Measurements from ENCODE around the gene KBTBD8. TPM values are rescaled to one million over a fixed set of nuclear protein-coding genes. Genes with fewer than 3 reads are reported as not detected.

Gene KBTBD8
- total RNA-seq, 1 donor from 2014 or later: 5.8 TPM

GRCh38 chr3:67005974-67006373 is 7.9 kb downstream of the KBTBD8 start:
- DNase-seq (ENCODE audit: low spot score, unreplicated experiment): no peak
- H3K4me3 Mint-ChIP-seq (ENCODE audit: low read depth): no peak overlapping the region
- no peak overlapping the region for H3K27ac Mint-ChIP-seq
- peaks cover 5% of the 10 kb centered on the region for H3K36me3 Mint-ChIP-seq (ENCODE audit: insufficient read depth)
- H3K27me3 Mint-ChIP-seq: no peaks in the 10 kb centered on the region
- TF ChIP-seq CTCF (IDR thresholded peaks at IDR 0.05; ENCODE audit: unreplicated experiment): no peak
- no peaks in the 10 kb centered on the region for H3K4me1 Mint-ChIP-seq (ENCODE audit: low read depth)
- no peaks in the 10 kb centered on the region for H3K9me3 Mint-ChIP-seq (ENCODE audit: low read depth)

- no peaks in the 10 kb centered on the region for H3K9me3 Mint-ChIP-seq (ENCODE audit: low read depth)
- no peak for DNase-seq (ENCODE audit: low spot score, unreplicated experiment)
- H3K4me3 Mint-ChIP-seq (ENCODE audit: low read depth): no peak overlapping the region
- TF ChIP-seq CTCF (IDR thresholded peaks at IDR 0.05; ENCODE audit: unreplicated experiment): no peak
- H3K27me3 Mint-ChIP-seq: no peaks in the 10 kb centered on the region
- H3K4me1 Mint-ChIP-seq (ENCODE audit: low read depth): no peaks in the 10 kb centered on the region
- no peak overlapping the region for H3K27ac Mint-ChIP-seq
- peaks cover 5% of the 10 kb centered on the region for H3K36me3 Mint-ChIP-seq (ENCODE audit: insufficient read depth)
Observed at GRCh38 chr3:67006460-67006859, 8.4 kb downstream of the KBTBD8 start.

GRCh38 chr3:67008388-67008787 is 10.3 kb downstream of the KBTBD8 start:
- no peak for TF ChIP-seq CTCF (IDR thresholded peaks at IDR 0.05; ENCODE audit: unreplicated experiment)
- H3K27me3 Mint-ChIP-seq: no peaks in the 10 kb centered on the region

GRCh38 chr3:67009716-67010115 is 11.6 kb downstream of the KBTBD8 start:
- no peaks in the 10 kb centered on the region for H3K27me3 Mint-ChIP-seq
- no peak overlapping the region for H3K4me3 Mint-ChIP-seq (ENCODE audit: low read depth)
- no peaks in the 10 kb centered on the region for H3K9me3 Mint-ChIP-seq (ENCODE audit: low read depth)
- no peaks in the 10 kb centered on the region for H3K36me3 Mint-ChIP-seq (ENCODE audit: insufficient read depth)
- peaks cover 2% of the 10 kb centered on the region for H3K4me1 Mint-ChIP-seq (ENCODE audit: low read depth)
- H3K27ac Mint-ChIP-seq: no peak overlapping the region
- no peak for DNase-seq (ENCODE audit: low spot score, unreplicated experiment)
- TF ChIP-seq CTCF (IDR thresholded peaks at IDR 0.05; ENCODE audit: unreplicated experiment): no peak

More at GRCh38 chr3:67008388-67008787, 10.3 kb downstream of the KBTBD8 start:
- Mint-ChIP-seq H3K27ac (no peak overlapping the region), H3K4me1 (ENCODE audit: low read depth) (peaks cover 2% of the 10 kb centered on the region), H3K4me3 (ENCODE audit: low read depth) (no peak overlapping the region), H3K36me3 (ENCODE audit: insufficient read depth) (peaks cover under 1% of the 10 kb centered on the region), H3K9me3 (ENCODE audit: low read depth) (no peaks in the 10 kb centered on the region)
- DNase-seq (ENCODE audit: low spot score, unreplicated experiment): no peak

GRCh38 chr3:67011414-67012131 is 13.5 kb downstream of the KBTBD8 start:
- Mint-ChIP-seq H3K27me3 (no peaks in the 10 kb centered on the region), H3K27ac (no peak overlapping the region), H3K4me1 (ENCODE audit: low read depth) (peaks cover 9% of the 10 kb centered on the region), H3K36me3 (ENCODE audit: insufficient read depth) (no peaks in the 10 kb centered on the region), H3K9me3 (ENCODE audit: low read depth) (no peaks in the 10 kb centered on the region), H3K4me3 (ENCODE audit: low read depth) (no peak overlapping the region)
- no peak for TF ChIP-seq CTCF (IDR thresholded peaks at IDR 0.05; ENCODE audit: unreplicated experiment)
- DNase-seq (ENCODE audit: low spot score, unreplicated experiment): no peak
